K562 (cell line): ENCODE results near the gene USP28. TPM values are rescaled to one million over a fixed set of nuclear protein-coding genes. Genes with fewer than 3 reads are reported as not detected.

Experiments
- ATF6 ChIP-seq: sonication (generic); formaldehyde crosslinking; IDR thresholded peaks from 2 replicates; pipeline ENCODE4 v1.4.0; 2020; ENCODE audit warnings: mild to moderate bottlenecking, missing genetic modification reagents
- EP300 ChIP-seq: IDR thresholded peaks from 2 replicates; pipeline ENCODE4 v1.6.1; 2012; ENCODE audit warnings: low read length, improper control_type of control experiment
- L3MBTL2 ChIP-seq: fragments of 450-650 bp; IDR thresholded peaks from 2 replicates; pipeline ENCODE4 v1.6.1; 2016; ENCODE audit warnings: mild to moderate bottlenecking, moderate library complexity
- MAX ChIP-seq: sonication (generic); formaldehyde crosslinking; IDR thresholded peaks from 2 replicates; pipeline ENCODE4 v1.9.0; 2022; ENCODE audit warnings: mild to moderate bottlenecking, missing genetic modification reagents
- MCM3 ChIP-seq: fragments of 450-650 bp; IDR thresholded peaks from 2 replicates; pipeline ENCODE4 v1.6.1; 2016
- MLLT1 ChIP-seq, 2 experiments: fragments of 450-650 bp; IDR thresholded peaks; 2 replicates each; pipeline ENCODE4 v1.6.1; 2016
- PKNOX1 ChIP-seq: fragments of 450-650 bp; IDR thresholded peaks from 2 replicates; pipeline ENCODE4 v1.6.1; 2016
- ZNF140 ChIP-seq: fragments of 250-450 bp; sonication (Bioruptor Pico); IDR thresholded peaks from 2 replicates; pipeline ENCODE4 v1.8.0; 2021; ENCODE audit warnings: moderate library complexity, mild to moderate bottlenecking, inconsistent platforms
- polyA plus RNA-seq, 8 experiments: library from polyadenylated mRNA; depleted of rRNA in 4 of 8; stranded (reverse) in 5 of 8; unstranded in 3 of 8; fragments of >200 nt; fragmentation: Nextera tagmentation in 2 of 8; fragmentation: Illumina TruSeq in 1 of 8; extraction: Ambion mirVana in 2 of 8; extraction: Trizol in 1 of 8; gene quantifications; 2 replicates each; pipeline versions ENCODE4 v1.2.1 to v1.2.3, GENCODE V29; 2011 to 2014; ENCODE audit warnings: inconsistent platforms in 1 of 8, missing spikeins in 1 of 8
- total RNA-seq, 7 experiments: library from RNA; depleted of rRNA in 6 of 7; stranded (reverse); fragments of >200 nt in 6 of 7; fragmentation: Illumina TruSeq in 2 of 7; extraction: Trizol in 2 of 7; gene quantifications; 2 replicates each; pipeline versions ENCODE4 v1.2.1 to v1.2.3, GENCODE V29; 2011 to 2021; ENCODE audit warnings: low replicate concordance in 1 of 7

The USP28 gene
- total and polyA plus RNA-seq, 9 of the 15 experiments (the other 6 are each of a cell fraction or from before 2014, with no cell fraction given): 3.7 to 42.7 (median 20.3) TPM

GRCh38 chr11:113881856-113882255, 6.5 kb upstream of the USP28 start (continued):
- TF ChIP-seq ATF6 (CRISPR knock-in tag): no peak
- no peak for TF ChIP-seq MLLT1 (IDR thresholded peaks at IDR 0.05)
- TF ChIP-seq MAX: no peak
- TF ChIP-seq EP300: 0 out of 2 replicates have a peak, but pooled peaks have one; percentile 13
- TF ChIP-seq MCM3: no peak
- TF ChIP-seq L3MBTL2: no peak
- TF ChIP-seq PKNOX1: peak; percentile 97
- no peak for TF ChIP-seq ZNF140
- TF ChIP-seq, all 486 proteins: peak for 11
